NCI-H2081 (cell line): ENCODE data around the gene EPN2.

Source experiments
- DNase-seq, 2 experiments: peaks; one replicate each; lab custom pipeline; 2025; lab: John Stamatoyannopoulos, UW

EPN2 gene

GRCh38 chr17:19294443-19294842, 57.3 kb downstream of the EPN2 start:
- DNase-seq, result no peak

GRCh38 chr17:19295473-19296135, 58.4 kb downstream of the EPN2 start:
- DNase-seq, result no peak

DNA sequence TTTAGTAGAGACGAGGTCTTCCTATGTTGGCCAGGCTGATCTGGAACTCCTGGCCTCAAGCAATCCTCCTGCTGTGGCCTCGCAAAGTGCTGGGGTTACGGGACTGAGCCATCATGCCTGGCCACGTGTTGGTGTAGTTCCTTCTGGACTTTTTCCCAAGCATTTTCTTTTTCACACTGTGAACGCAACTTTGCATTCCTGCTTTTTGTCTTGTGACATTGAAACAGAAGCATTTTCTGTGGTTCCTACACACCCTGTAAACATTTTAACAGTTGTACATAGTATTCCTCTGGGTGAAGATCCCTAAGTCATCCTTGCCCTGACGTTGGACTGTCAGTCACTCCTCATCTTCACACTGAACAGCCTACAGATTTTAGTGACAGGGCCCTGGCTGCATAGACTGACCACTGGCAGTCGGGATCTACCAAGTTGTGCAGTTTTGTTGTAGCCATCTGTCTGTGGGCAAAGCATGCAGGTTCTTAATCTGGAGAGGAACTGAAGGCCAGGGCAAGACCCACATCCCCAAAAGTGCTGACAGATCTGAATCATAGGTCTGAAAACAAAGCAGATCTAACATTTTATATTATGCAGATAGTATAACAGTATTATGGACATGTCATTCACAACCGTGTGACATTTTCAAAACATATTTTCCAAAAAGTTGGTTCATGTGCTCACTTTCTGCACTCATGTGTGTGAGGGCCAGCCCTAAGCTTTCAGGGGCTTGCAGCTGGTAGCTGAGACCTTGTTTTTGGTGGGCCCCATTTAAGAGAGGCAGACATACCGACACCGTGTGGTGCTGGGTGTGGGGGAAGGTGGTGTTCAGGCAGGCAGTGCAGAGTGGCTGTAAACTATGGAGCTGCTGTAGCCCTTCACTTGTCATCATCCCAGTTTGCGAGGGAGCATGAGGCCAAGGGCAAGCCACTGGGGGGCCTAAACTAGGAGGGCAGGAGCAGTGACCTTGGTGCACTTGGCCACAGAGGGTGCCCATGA, 59.9 kb downstream of the EPN2 start:
- no peak for DNase-seq

- no peak for DNase-seq
Measured at GRCh38 chr17:19298569-19299213, 61.5 kb downstream of the EPN2 start.

- no peak for DNase-seq
Measured at GRCh38 chr17:19299214-19299747, 62.1 kb downstream of the EPN2 start.

GRCh38 chr17:19299866-19300265, 62.7 kb downstream of the EPN2 start:
- DNase-seq, result no peak

GRCh38 chr17:19301274-19301951, 64.2 kb downstream of the EPN2 start:
- DNase-seq, result no peak

DNA sequence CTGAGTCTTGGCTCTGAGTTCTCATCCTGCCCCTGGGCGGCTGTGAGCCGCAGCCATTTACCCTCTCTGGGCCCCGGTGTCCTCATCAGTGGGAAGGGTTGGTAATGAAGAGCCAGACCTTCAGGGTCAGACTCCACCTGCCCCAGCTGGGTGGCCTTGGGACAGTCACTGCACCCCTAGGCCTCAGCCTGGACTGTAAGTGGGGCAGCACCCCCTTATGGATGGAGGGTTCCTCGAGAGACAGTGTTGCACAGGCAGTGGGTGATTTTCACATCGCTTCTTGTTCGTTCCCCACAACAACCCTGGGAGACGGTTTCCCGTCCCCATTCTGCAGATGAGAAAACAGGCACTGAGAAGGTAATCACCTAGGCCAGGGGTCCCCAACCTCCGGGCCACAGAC, 64.8 kb downstream of the EPN2 start:
- DNase-seq, result no peak

- no peak for DNase-seq
Measured at GRCh38 chr17:19302791-19303331, 65.7 kb downstream of the EPN2 start.

DNA sequence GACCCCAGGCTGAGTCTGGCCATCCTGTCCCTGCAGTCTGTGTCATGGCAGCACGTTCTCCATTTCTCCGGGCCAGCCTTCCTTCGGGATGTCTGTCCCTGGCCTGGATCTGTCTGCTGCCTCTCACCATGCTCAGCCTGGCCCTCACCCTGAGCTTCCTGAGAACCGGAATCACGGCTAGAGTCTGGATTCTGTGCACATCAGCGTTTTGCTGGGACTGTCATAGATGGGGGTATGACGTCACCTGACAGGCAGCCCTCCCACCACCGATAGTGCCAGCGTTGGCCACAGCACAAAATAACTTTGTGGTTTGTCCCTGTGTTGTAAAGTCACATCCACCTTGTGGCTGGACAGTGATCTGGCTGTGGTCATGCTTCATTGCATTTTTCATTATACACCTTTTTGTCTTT, 66.2 kb downstream of the EPN2 start:
- no peak for DNase-seq

DNA sequence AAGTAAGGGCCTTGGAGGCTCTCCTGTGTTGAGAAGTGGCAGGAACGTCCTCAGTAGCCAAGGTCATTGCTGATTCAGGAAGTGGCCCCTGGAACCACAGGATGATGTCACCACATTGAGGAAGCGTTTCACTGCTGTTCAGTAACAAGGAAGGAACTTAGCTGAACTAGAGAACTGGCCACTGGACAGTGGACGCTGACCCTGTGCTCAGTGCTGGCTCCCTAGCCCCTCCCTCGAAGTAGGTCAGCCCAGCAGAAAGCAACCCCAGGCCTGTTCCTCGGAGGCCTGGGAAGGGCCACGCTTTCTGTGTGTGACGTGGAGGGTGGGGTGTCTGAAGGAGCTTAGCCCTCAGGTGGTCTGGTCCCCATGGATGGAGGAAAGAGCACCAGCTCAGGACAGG, 67.0 kb downstream of the EPN2 start:
- no peak for DNase-seq

DNA sequence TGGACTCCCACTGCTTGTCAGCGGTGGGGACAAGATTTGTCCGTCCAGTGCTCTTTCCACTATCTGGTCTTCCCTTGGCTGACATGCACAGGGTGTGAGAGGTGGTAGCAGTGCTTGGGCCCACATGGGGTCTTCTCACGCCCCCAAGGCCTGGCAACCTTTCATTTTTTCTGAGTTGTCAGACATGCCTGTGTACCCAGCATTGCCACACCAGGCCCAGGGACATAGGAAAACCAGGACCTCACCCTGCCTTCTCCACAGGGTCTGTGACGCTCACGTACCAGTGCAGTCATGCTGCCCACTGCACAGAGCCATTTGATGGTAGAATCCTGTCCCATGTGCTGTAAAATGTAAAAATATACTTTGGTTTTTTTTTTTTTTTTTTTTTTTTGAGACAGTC, 67.6 kb downstream of the EPN2 start:
- no peak for DNase-seq

GRCh38 chr17:19305256-19305655, 68.1 kb downstream of the EPN2 start:
- no peak for DNase-seq

DNA sequence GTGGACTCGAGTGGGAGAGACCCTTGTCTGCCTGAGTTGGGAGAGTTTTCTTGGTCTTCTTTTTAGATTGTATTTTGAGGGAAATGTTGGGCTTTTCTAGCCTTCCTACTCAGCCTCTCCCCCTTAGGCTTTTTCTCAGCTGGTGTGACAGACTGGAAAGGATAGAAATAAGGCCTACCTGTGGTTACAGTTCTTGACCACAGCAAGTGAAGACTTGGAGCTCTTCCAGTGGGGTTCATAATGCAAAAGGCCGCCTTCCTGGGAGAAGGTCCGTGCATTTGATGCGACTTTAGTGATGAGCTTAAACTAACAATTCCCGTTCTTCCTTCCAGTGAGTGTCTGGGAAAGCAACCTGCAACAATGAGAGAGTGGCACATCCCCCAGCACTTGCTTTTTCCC, 68.6 kb downstream of the EPN2 start:
- DNase-seq, result no peak

DNA sequence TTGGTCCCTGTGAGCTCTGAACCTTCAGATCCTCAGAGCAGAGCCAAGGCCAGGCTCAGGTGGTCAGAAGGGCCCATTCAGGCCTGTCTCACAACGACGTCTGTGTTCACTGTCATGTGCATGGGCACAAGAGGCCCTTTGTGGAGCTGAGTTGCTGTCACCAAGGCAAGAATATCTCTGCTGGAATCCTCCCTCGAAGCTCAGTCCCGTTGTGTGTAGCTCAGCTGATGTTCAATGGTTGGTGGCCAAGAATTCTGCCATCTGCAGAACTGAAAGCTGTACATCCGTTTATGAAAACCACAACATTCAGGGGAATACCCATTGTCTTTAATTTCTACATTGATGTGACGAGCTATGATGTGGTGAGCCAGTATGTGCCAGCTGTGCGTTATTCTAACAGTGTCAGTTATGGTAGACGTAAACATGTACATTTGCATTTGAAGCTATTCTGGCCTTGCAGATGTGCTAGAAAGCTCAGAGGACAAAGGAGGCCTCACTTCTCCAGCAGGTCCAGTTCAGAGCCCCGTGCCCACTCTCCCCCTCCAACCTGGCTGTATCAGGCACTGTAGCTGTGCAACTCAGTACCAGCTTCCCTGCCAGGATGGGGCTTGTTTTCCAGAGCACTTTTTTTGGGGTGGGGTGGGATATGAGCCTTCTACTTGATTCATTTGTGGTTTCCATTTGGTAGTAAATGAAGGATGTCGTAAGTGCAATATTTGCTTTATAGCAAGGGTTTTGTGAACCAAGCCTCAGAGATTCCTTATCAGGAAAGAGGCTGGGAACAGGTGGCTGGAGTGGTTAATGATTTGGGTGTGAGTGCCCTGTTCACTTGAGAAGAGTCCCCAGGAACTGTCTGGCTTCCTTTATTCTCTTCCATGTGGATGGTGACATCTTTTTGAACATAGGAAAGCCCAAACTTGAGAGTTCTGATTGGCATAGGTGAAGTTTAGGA, 69.3 kb downstream of the EPN2 start:
- no peak for DNase-seq

DNA sequence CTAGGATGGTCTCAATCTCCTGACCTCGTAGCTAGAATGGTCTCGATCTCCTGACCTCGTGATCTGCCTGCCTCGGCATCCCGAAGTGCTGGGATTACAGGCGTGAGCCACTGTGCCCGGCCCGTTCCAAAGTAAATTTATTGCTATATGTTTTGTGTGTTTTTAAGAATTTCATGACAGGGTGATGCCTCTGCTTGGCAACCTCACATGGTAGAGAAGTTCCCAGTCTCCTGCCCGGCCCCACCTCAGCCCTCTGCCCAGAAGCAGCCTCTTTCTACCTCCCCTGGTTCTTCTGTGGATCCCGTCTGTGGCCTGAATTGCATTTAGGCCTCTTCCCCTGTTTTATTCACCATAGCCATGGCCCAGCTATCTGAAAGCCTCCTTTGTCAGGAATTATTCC, 70.4 kb downstream of the EPN2 start:
- no peak for DNase-seq

- DNase-seq, result no peak
Measured at GRCh38 chr17:19308398-19308797, 71.2 kb downstream of the EPN2 start.

GRCh38 chr17:19309701-19310100, 72.5 kb downstream of the EPN2 start:
- DNase-seq, result no peak

GRCh38 chr17:19310151-19310550, 73.0 kb downstream of the EPN2 start:
- no peak for DNase-seq

GRCh38 chr17:19311016-19311415, 73.8 kb downstream of the EPN2 start:
- no peak for DNase-seq
